Loucy (cell line): ENCODE data around the gene PHGDH.

Source experiments
- EZH2phosphoT487 ChIP-seq: fragments of 200-600 bp; IDR thresholded peaks from 2 replicates; pipeline ENCODE4 v1.6.1; 2018; ENCODE audit warnings: antibody characterized with exemption, mild to moderate bottlenecking, moderate library complexity, borderline replicate concordance
- TF ChIP-seq, protein P1 (sequence below): fragments of 200-600 bp; sonication (generic); conservative IDR thresholded peaks from 2 replicates; pipeline ENCODE4 v1.5.1; 2014; ENCODE audit warnings: mild to moderate bottlenecking, antibody characterized with exemption, low read length

DNA sequence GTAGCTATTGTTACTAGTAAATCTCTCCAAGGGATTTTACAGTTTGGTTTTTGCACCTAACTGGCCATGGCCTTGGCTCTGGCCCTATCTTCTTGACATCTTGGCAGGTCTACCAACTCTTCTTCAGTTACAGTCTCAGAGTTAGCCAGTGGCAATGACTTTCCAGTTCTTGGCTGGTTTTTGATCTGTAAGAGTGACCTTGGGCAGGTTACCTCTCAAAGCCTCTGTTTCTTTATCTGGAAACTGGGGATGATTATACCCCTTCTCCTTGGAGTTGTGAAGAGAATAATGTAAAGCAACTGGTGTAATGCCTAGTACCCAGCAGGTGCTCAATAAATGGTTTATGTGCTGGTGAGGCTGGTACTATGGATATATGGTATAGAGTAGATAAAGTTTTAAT lies 6.7 kb downstream of the PHGDH start:
- TF ChIP-seq, protein P1, sequence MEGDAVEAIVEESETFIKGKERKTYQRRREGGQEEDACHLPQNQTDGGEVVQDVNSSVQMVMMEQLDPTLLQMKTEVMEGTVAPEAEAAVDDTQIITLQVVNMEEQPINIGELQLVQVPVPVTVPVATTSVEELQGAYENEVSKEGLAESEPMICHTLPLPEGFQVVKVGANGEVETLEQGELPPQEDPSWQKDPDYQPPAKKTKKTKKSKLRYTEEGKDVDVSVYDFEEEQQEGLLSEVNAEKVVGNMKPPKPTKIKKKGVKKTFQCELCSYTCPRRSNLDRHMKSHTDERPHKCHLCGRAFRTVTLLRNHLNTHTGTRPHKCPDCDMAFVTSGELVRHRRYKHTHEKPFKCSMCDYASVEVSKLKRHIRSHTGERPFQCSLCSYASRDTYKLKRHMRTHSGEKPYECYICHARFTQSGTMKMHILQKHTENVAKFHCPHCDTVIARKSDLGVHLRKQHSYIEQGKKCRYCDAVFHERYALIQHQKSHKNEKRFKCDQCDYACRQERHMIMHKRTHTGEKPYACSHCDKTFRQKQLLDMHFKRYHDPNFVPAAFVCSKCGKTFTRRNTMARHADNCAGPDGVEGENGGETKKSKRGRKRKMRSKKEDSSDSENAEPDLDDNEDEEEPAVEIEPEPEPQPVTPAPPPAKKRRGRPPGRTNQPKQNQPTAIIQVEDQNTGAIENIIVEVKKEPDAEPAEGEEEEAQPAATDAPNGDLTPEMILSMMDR = no peak
- TF ChIP-seq EZH2phosphoT487 = no peak
